Upper lobe of right lung (tissue), 1 donor: Measurements from ENCODE around the gene MAPK14. TPM values are rescaled to one million over a fixed set of nuclear protein-coding genes. Genes with fewer than 3 reads are reported as not detected.

Experiments
- ATAC-seq: fragments of 200-7000 bp; cut with Tn5 transposase; one replicate; pipeline ENCODE4 v1.9.1; 2020; ENCODE audit warnings: mild to moderate bottlenecking, moderate library complexity
- DNase-seq: peaks from one replicate; pipeline ENCODE4 v3.0.0-alpha.2; 2020
- H3K27ac ChIP-seq: fragments of 200-600 bp; one replicate; pipeline ENCODE4 v1.8.0; 2022
- H3K27me3 ChIP-seq: fragments of 200-600 bp; one replicate; pipeline ENCODE4 v1.8.0; 2022; ENCODE audit warnings: mild to moderate bottlenecking
- H3K36me3 ChIP-seq: fragments of 200-600 bp; one replicate; pipeline ENCODE4 v1.8.0; 2022
- H3K4me1 ChIP-seq: fragments of 200-600 bp; one replicate; pipeline ENCODE4 v1.8.0; 2022
- H3K4me3 ChIP-seq: fragments of 200-600 bp; one replicate; pipeline ENCODE4 v1.8.0; 2022; ENCODE audit warnings: mild to moderate bottlenecking
- H3K9me3 ChIP-seq: fragments of 200-600 bp; one replicate; pipeline ENCODE4 v1.8.0; 2022
- CTCF ChIP-seq: fragments of 200-600 bp; IDR thresholded peaks from one replicate; pipeline ENCODE4 v1.8.0; 2022; ENCODE audit warnings: antibody characterized with exemption
- intact Hi-C: fragments of 100-400 bp; cut with DNase I; formaldehyde crosslinking; loops from one replicate; pipeline ENCODE4 v1.11.0; 2022
- total RNA-seq: library from RNA; stranded (reverse); fragmentation: NEBNext Ultra II Directional; extraction: Animal tissue kit (Norgen Biotek cat#: 25700); gene quantifications from one replicate; pipeline ENCODE4 v1.2.1, GENCODE V29; 2021
- donor health status: DM: no; HTN: yes; CAD: no; lungs with severe emphysema.

The MAPK14 gene
- total RNA-seq, 1 donor from 2014 or later = 60.6 TPM

GRCh38 chr6:36095497-36096391 is 68.1 kb downstream of the MAPK14 start:
- DNase-seq (no peak), ATAC-seq (no peak)
- no peak for TF ChIP-seq CTCF
- Histone ChIP-seq H3K27me3 (no peaks in the 10 kb centered on the region), H3K9me3 (no peaks in the 10 kb centered on the region), H3K4me1 (peaks cover 4% of the 10 kb centered on the region), H3K4me3 (no peak overlapping the region), H3K27ac (no peak overlapping the region), H3K36me3 (peaks cover 35% of the 10 kb centered on the region)
- intact Hi-C loops = loop anchor here (5.0 kb wide), 1 partner anchor 68 kb away; the partner anchor contains the start of gene MAPK14

- Histone ChIP-seq H3K36me3 (peaks cover 47% of the 10 kb centered on the region), H3K9me3 (no peaks in the 10 kb centered on the region), H3K4me1 (peaks cover 4% of the 10 kb centered on the region), H3K27me3 (no peaks in the 10 kb centered on the region), H3K4me3 (no peak overlapping the region), H3K27ac (no peak overlapping the region)
- TF ChIP-seq CTCF = no peak
- no peak for ATAC-seq
- intact Hi-C loops = loop anchor here (5.0 kb wide), 1 partner anchor 71 kb away; the partner anchor contains the start of gene MAPK14
- DNase-seq = no peak
These were observed 70.8 kb downstream of the MAPK14 start for GRCh38 chr6:36098253-36098919.

- intact Hi-C loops = loop anchor here (5.0 kb wide), 1 partner anchor 72 kb away; the partner anchor contains the start of gene MAPK14
- Histone ChIP-seq H3K4me3 (no peak overlapping the region), H3K36me3 (peaks cover 54% of the 10 kb centered on the region), H3K9me3 (no peaks in the 10 kb centered on the region), H3K27me3 (no peaks in the 10 kb centered on the region), H3K27ac (no peak overlapping the region), H3K4me1 (peaks cover 4% of the 10 kb centered on the region)
- TF ChIP-seq CTCF = no peak
- no peak for ATAC-seq
- DNase-seq = no peak
These were observed 71.5 kb downstream of the MAPK14 start for GRCh38 chr6:36098920-36099647.

DNA sequence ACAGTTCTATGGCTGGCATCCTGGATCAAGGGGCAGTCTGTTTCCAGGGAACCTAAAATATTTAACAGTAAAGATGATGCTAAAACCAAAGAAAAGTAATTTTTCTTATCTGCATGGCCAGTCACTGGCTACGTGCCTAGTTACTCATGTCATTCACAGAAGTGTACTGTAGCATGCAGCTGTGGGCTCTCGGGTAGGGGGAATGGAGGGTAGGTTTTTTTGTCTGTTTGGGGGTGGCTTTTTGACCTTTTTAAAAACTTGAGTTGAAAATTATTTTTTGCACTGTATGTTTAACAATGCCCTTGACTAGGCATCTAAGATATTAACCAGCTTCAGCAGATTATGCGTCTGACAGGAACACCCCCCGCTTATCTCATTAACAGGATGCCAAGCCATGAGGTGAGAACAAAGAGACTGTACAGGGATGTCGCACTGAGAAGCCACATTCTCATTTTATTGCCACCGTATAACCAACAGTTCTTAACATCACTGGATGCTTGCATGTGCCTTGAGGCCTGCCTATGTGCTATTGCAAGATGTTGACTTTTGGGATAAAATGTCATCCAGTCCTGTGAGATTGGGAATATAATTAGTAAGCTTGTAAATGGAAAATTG is 72.4 kb downstream of the MAPK14 start:
- peaks cover 2% of the 10 kb centered on the region for H3K4me1 ChIP-seq
- no peaks in the 10 kb centered on the region for H3K27me3 ChIP-seq
- no peaks in the 10 kb centered on the region for H3K9me3 ChIP-seq
- no peak for DNase-seq
- no peak overlapping the region for H3K4me3 ChIP-seq
- TF ChIP-seq CTCF = no peak
- ATAC-seq = no peak
- no peak overlapping the region for H3K27ac ChIP-seq
- peaks cover 63% of the 10 kb centered on the region for H3K36me3 ChIP-seq
- intact Hi-C loops = loop anchor here (5.0 kb wide), 1 partner anchor 73 kb away; the partner anchor contains the start of gene MAPK14

DNA sequence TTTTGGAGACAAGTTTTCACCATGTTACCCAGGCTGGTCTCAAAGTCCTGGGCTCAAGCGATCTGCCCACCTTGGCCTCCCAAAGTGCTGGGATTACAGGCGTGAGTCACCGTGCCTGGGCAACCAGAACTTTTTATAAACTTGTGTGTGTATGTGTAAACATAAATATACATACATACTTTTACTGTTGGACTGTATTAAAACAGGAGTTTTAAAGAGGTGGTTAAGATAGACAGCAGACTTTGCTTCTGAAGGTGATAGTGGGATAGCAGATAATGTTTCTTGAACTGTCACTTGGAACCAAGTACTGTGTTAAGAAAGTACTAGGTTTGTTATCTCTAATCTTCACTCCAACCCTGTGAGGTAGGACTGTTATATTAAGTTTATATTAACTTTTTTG is 74.1 kb downstream of the MAPK14 start:
- no peaks in the 10 kb centered on the region for H3K4me1 ChIP-seq
- H3K4me3 ChIP-seq = no peak overlapping the region
- intact Hi-C loops = no loop called here
- H3K36me3 ChIP-seq = peaks cover 67% of the 10 kb centered on the region
- no peaks in the 10 kb centered on the region for H3K9me3 ChIP-seq
- no peaks in the 10 kb centered on the region for H3K27me3 ChIP-seq
- no peak overlapping the region for H3K27ac ChIP-seq
- no peak for DNase-seq
- TF ChIP-seq CTCF = no peak
- ATAC-seq = no peak
